GM12878 (cell line): ENCODE results near the gene SPRED2. TPM values are rescaled to one million over a fixed set of nuclear protein-coding genes. Genes with fewer than 3 reads are reported as not detected.

Experiments
- ATAC-seq: fragments of 200-7000 bp; cut with Tn5 transposase; 3 replicates; pipeline ENCODE4 v1.9.1; 2020; ENCODE audit warnings: mild to moderate bottlenecking, moderate library complexity
- BruUV-seq: library from RNA; stranded (reverse); fragments of 400-500 nt; replicated peaks from 2 replicates; lab custom pipeline; 2021; lab: Mats Ljungman, UMichigan
- CTCF ChIA-PET: fragments of 300-600 bp; sonication (Branson Sonifier 250); formaldehyde crosslinking; extraction: SDS; loops from one replicate; lab custom pipeline; 2021; ENCODE audit warnings: inconsistent platforms; lab: Yijun Ruan, JAX
- POLR2A ChIA-PET: fragments of 350-600 bp; formaldehyde crosslinking; extraction: SDS; loops from one replicate; lab custom pipeline; 2021; ENCODE audit warnings: inconsistent platforms; lab: Charles Lee
- RAD21 ChIA-PET: fragments of 300-600 bp; sonication (Branson Sonifier 250); formaldehyde crosslinking; loops from one replicate; lab custom pipeline; 2023; ENCODE audit warnings: antibody characterized with exemption; ENCODE audit not compliant: unreplicated experiment; lab: Charles Lee
- SMC1A ChIA-PET: fragments of 300-600 bp; sonication (Branson Sonifier 250); formaldehyde crosslinking; loops from one replicate; lab custom pipeline; 2023; ENCODE audit not compliant: unreplicated experiment, uncharacterized antibody; lab: Charles Lee
- DNase-seq: peaks from one replicate; pipeline ENCODE4 v3.0.0-alpha.2; 2011; ENCODE audit warnings: low read depth, low spot score
- FAIRE-seq: peaks from 3 replicates; lab custom pipeline; 2011; peaks lifted over from hg19 to GRCh38; lab: Jason Lieb, UNC
- H2AFZ ChIP-seq: 2 replicates; pipeline ENCODE4 v1.6.0; 2011; ENCODE audit warnings: low read depth, low read length, control low read depth; ENCODE audit not compliant: control insufficient read depth
- H3K27ac ChIP-seq: 2 replicates; pipeline ENCODE4 v1.5.1; 2011; ENCODE audit warnings: control low read depth; ENCODE audit not compliant: control insufficient read depth, insufficient read depth
- H3K27me3 ChIP-seq, 2 experiments: replicated peaks in 1 of 2; 2 replicates each; pipeline versions ENCODE4 v1.6.0 to v1.6.1; 2011; ENCODE audit warnings: low read length in 1 of 2; ENCODE audit not compliant: control insufficient read depth in 2 of 2, insufficient read depth in 2 of 2
- H3K36me3 ChIP-seq, 2 experiments: 2 replicates each; pipeline ENCODE4 v1.5.1; 2011; ENCODE audit warnings: low read length in 1 of 2; ENCODE audit not compliant: control insufficient read depth in 2 of 2, insufficient read depth in 2 of 2
- H3K4me1 ChIP-seq: 2 replicates; pipeline ENCODE4 v1.6.1; 2011; ENCODE audit warnings: mild to moderate bottlenecking, low read length, moderate library complexity, mixed read lengths; ENCODE audit not compliant: control insufficient read depth, insufficient read depth
- H3K4me2 ChIP-seq: 2 replicates; pipeline ENCODE4 v1.6.0; 2011; ENCODE audit warnings: control low read depth; ENCODE audit not compliant: control insufficient read depth, insufficient read depth
- H3K4me3 ChIP-seq: fragments of 200-600 bp; sonication (generic); 2 replicates; pipeline ENCODE4 v1.5.1; 2016
- H3K79me2 ChIP-seq: 2 replicates; pipeline ENCODE4 v1.6.0; 2011; ENCODE audit warnings: low read length; ENCODE audit not compliant: control insufficient read depth, insufficient read depth
- H3K9ac ChIP-seq: 2 replicates; pipeline ENCODE4 v1.8.0; 2011; ENCODE audit warnings: low read length, control low read depth, mixed read lengths; ENCODE audit not compliant: control insufficient read depth, insufficient read depth
- H3K9me3 ChIP-seq: replicated peaks from 3 replicates; pipeline ENCODE4 v1.5.1; 2011; ENCODE audit warnings: mild to moderate bottlenecking, low read length; ENCODE audit not compliant: control insufficient read depth, insufficient read depth
- H4K20me1 ChIP-seq: 2 replicates; pipeline ENCODE4 v1.6.0; 2011; ENCODE audit not compliant: control insufficient read depth, insufficient read depth
- CEBPB ChIP-seq, 2 experiments: fragments of 150-350 bp in 1 of 2; IDR thresholded peaks; 2 replicates each; pipeline ENCODE4 v1.6.1; 2012 to 2014; ENCODE audit warnings: low read depth in 2 of 2, low read length in 2 of 2, borderline replicate concordance in 1 of 2, inconsistent platforms in 1 of 2
- EED ChIP-seq: sonication (generic); IDR thresholded peaks from 2 replicates; pipeline ENCODE4 v1.6.1; 2016; ENCODE audit warnings: antibody characterized with exemption, low read depth
- FOS ChIP-seq: IDR thresholded peaks from 3 replicates; pipeline ENCODE4 v1.6.1; 2011; ENCODE audit warnings: borderline replicate concordance; ENCODE audit not compliant: insufficient read length; ENCODE audit errors: extremely low read depth
- KLF5 ChIP-seq: fragments of 450-650 bp; IDR thresholded peaks from 2 replicates; pipeline ENCODE4 v1.6.1; 2014; ENCODE audit warnings: mild to moderate bottlenecking; ENCODE audit not compliant: partially characterized antibody
- MEF2A ChIP-seq: IDR thresholded peaks from 2 replicates; pipeline ENCODE4 v1.6.1; 2011; ENCODE audit warnings: low read depth, mild to moderate bottlenecking, low read length, moderate library complexity; ENCODE audit not compliant: insufficient read depth
- SIX5 ChIP-seq: IDR thresholded peaks from 2 replicates; pipeline ENCODE4 v1.6.1; 2011; ENCODE audit warnings: mild to moderate bottlenecking, low read depth, low read length, moderate library complexity; ENCODE audit not compliant: severe bottlenecking
- SP1 ChIP-seq: IDR thresholded peaks from one replicate; pipeline ENCODE4 v1.6.1; 2011; ENCODE audit warnings: low read depth, low read length
- SUZ12 ChIP-seq: fragments of 200-600 bp; sonication (generic); IDR thresholded peaks from one replicate; pipeline ENCODE4 v1.6.1; 2018; ENCODE audit warnings: antibody characterized with exemption, mild to moderate bottlenecking; ENCODE audit not compliant: unreplicated experiment
- WGBS: methylation state at CpG from one replicate; pipeline ENCODE4 v1.1.6; 2016; ENCODE audit warnings: low lambda C conversion rate; ENCODE audit not compliant: insufficient replicate concordance, insufficient coverage; ENCODE audit errors: missing lambda C conversion rate; 5-methylcytosine and 5-hydroxymethylcytosine counted together
- in situ Hi-C: fragments of 300-500 bp; cut with MboI; formaldehyde crosslinking; loops from 9 replicates; pipeline ENCODE4 v1.14.3; 2018; ENCODE audit warnings: mixed read lengths
- intact Hi-C: fragments of 100-400 bp; cut with micrococcal nuclease; formaldehyde crosslinking; loops from one replicate; pipeline ENCODE4 v1.14.2; 2022; ENCODE audit not compliant: unreplicated experiment
- polyA plus RNA-seq, 11 experiments: library from polyadenylated mRNA; depleted of rRNA in 4 of 11; unstranded in 6 of 11; stranded (reverse) in 5 of 11; fragments of >200 nt; fragmentation: Nextera tagmentation in 4 of 11; fragmentation: Illumina TruSeq in 1 of 11; extraction: Ambion mirVana in 4 of 11; extraction: Trizol in 1 of 11; gene quantifications; 1 replicate in 1 of 11; 2 replicates in 10 of 11; pipeline versions ENCODE4 v1.2.1 to v1.2.3, GENCODE V29; 2011 to 2016; ENCODE audit warnings: inconsistent platforms in 2 of 11, missing spikeins in 2 of 11, low read depth in 1 of 11
- total RNA-seq, 4 experiments: library from RNA; depleted of rRNA in 3 of 4; stranded (reverse); fragments of >200 nt in 3 of 4; fragmentation: Illumina TruSeq in 1 of 4; extraction: Trizol in 1 of 4; gene quantifications; 2 replicates each; pipeline versions ENCODE4 v1.2.1 to v1.2.3, GENCODE V29; 2013 to 2021
- TF ChIP-seq, protein P1 (sequence below): IDR thresholded peaks from 2 replicates; pipeline ENCODE4 v1.6.1; 2011; ENCODE audit warnings: borderline replicate concordance, low read depth, mild to moderate bottlenecking, moderate library complexity, mixed read lengths, low read length; ENCODE audit not compliant: insufficient read depth; ENCODE audit errors: extremely low read length
- TF ChIP-seq, protein P2 (sequence below): fragments of 450-650 bp; IDR thresholded peaks from 2 replicates; pipeline ENCODE4 v1.6.1; 2016; ENCODE audit warnings: mild to moderate bottlenecking, moderate library complexity, borderline replicate concordance
- TF ChIP-seq, protein P3 (sequence below): fragments of 450-650 bp; conservative IDR thresholded peaks from 2 replicates; pipeline ENCODE4 v1.6.1; 2017; ENCODE audit warnings: mild to moderate bottlenecking, moderate library complexity
- TF ChIP-seq, protein P4 (sequence below): IDR thresholded peaks from 2 replicates; pipeline ENCODE4 v1.6.1; 2012; ENCODE audit warnings: mild to moderate bottlenecking, low read depth, low read length

Gene SPRED2
- total and polyA plus RNA-seq, 10 of the 15 experiments (the other 5 are each of a cell fraction or from before 2014, with no cell fraction given) = 3.0 to 23.9 (median 9.7) TPM

DNA sequence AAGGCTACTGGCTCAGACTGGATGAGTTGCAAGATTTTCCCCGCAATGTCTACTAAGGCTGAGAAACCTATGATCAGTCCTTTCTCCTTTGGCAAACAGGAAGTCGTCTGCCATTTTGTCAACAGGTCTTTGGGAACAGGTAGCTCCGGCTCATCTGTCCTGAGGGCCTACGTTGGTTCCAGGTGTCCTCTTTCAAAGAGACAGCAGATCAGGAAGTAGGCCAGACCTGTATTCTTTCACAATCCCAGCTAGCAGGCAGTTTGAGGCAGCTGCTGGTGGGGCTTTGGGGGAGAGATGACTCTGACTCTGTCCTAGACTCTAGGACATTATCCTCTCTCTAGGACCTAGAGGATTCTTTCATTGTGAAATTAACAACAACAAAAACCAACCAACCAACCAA, 106.1 kb downstream of the SPRED2 start (continued):
- TF ChIP-seq, protein P1, sequence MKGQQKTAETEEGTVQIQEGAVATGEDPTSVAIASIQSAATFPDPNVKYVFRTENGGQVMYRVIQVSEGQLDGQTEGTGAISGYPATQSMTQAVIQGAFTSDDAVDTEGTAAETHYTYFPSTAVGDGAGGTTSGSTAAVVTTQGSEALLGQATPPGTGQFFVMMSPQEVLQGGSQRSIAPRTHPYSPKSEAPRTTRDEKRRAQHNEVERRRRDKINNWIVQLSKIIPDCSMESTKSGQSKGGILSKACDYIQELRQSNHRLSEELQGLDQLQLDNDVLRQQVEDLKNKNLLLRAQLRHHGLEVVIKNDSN = no peak
- no peak for TF ChIP-seq FOS
- TF ChIP-seq, protein P2, sequence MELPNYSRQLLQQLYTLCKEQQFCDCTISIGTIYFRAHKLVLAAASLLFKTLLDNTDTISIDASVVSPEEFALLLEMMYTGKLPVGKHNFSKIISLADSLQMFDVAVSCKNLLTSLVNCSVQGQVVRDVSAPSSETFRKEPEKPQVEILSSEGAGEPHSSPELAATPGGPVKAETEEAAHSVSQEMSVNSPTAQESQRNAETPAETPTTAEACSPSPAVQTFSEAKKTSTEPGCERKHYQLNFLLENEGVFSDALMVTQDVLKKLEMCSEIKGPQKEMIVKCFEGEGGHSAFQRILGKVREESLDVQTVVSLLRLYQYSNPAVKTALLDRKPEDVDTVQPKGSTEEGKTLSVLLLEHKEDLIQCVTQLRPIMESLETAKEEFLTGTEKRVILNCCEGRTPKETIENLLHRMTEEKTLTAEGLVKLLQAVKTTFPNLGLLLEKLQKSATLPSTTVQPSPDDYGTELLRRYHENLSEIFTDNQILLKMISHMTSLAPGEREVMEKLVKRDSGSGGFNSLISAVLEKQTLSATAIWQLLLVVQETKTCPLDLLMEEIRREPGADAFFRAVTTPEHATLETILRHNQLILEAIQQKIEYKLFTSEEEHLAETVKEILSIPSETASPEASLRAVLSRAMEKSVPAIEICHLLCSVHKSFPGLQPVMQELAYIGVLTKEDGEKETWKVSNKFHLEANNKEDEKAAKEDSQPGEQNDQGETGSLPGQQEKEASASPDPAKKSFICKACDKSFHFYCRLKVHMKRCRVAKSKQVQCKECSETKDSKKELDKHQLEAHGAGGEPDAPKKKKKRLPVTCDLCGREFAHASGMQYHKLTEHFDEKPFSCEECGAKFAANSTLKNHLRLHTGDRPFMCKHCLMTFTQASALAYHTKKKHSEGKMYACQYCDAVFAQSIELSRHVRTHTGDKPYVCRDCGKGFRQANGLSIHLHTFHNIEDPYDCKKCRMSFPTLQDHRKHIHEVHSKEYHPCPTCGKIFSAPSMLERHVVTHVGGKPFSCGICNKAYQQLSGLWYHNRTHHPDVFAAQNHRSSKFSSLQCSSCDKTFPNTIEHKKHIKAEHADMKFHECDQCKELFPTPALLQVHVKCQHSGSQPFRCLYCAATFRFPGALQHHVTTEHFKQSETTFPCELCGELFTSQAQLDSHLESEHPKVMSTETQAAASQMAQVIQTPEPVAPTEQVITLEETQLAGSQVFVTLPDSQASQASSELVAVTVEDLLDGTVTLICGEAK = no peak

DNA sequence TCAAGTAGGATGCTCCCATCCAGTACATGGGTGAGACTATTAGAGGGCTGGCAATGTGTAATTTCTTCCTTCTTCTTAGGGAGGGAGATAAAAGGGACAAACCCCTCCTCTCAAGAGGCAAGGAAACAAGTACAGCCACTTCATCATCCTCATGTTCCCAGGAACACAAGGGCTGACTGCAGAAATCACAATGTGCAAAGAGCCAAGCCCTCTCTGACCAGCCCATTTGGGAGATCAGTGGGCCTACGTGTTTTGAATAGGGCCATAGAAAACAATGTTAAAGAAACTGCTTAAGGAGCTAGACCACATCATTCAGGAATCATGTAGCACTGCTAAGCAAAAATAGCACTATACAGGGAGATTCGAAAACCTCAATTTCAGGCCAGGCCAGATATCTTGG, 107.3 kb downstream of the SPRED2 start:
- ChIA-PET CTCF (no interaction called here), RAD21 (interaction anchor here (0.8 kb wide), 1 partner anchor 31 kb away, joined by 3 read pairs; no protein-coding TSS in a partner anchor), SMC1A (interaction anchor here (1.5 to 2.7 kb wide), 6 partner anchors 8 to 64 kb away, joined by 3 to 10 read pairs (median 4); no protein-coding TSS in a partner anchor), POLR2A (no interaction called here)
- DNase-seq (no peak), ATAC-seq (no peak), FAIRE-seq (no peak)
- intact Hi-C loops (no loop called here), in situ Hi-C loops (no loop called here)
- H3K4me1 ChIP-seq = peaks cover 28% of the 10 kb centered on the region
- no peak overlapping the region for H3K4me3 ChIP-seq
- 0 out of 4 replicates have a peak, but pooled peaks cover 0 to 2% of the 10 kb centered on the region in 2 experiments for H3K36me3 ChIP-seq
- no peak overlapping the region for H3K27ac ChIP-seq
- 45% methylated on average over 2 of the region's 2 CpGs for WGBS
- H3K9ac ChIP-seq = no peak overlapping the region
- H3K4me2 ChIP-seq = no peak overlapping the region
- BruUV-seq = no TSS peak
- no peak overlapping the region for H2AFZ ChIP-seq
- H3K79me2 ChIP-seq = no peaks in the 10 kb centered on the region
- H4K20me1 ChIP-seq = no peaks in the 10 kb centered on the region
- no peaks in the 10 kb centered on the region for H3K27me3 ChIP-seq
- H3K9me3 ChIP-seq = no peaks in the 10 kb centered on the region; the same call in 2 of the 3 replicates
- TF ChIP-seq EED (no peak), CEBPB (IDR thresholded peaks at IDR 0.05; ENCODE audit: borderline replicate concordance in 1 of 2, low read depth in 2 of 2, low read length in 2 of 2) (no peak), SUZ12 (no peak), KLF5 (no peak), SIX5 (no peak), MEF2A (no peak), SP1 (no peak)
- TF ChIP-seq, protein P3, sequence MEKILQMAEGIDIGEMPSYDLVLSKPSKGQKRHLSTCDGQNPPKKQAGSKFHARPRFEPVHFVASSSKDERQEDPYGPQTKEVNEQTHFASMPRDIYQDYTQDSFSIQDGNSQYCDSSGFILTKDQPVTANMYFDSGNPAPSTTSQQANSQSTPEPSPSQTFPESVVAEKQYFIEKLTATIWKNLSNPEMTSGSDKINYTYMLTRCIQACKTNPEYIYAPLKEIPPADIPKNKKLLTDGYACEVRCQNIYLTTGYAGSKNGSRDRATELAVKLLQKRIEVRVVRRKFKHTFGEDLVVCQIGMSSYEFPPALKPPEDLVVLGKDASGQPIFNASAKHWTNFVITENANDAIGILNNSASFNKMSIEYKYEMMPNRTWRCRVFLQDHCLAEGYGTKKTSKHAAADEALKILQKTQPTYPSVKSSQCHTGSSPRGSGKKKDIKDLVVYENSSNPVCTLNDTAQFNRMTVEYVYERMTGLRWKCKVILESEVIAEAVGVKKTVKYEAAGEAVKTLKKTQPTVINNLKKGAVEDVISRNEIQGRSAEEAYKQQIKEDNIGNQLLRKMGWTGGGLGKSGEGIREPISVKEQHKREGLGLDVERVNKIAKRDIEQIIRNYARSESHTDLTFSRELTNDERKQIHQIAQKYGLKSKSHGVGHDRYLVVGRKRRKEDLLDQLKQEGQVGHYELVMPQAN = no peak
- TF ChIP-seq, protein P4, sequence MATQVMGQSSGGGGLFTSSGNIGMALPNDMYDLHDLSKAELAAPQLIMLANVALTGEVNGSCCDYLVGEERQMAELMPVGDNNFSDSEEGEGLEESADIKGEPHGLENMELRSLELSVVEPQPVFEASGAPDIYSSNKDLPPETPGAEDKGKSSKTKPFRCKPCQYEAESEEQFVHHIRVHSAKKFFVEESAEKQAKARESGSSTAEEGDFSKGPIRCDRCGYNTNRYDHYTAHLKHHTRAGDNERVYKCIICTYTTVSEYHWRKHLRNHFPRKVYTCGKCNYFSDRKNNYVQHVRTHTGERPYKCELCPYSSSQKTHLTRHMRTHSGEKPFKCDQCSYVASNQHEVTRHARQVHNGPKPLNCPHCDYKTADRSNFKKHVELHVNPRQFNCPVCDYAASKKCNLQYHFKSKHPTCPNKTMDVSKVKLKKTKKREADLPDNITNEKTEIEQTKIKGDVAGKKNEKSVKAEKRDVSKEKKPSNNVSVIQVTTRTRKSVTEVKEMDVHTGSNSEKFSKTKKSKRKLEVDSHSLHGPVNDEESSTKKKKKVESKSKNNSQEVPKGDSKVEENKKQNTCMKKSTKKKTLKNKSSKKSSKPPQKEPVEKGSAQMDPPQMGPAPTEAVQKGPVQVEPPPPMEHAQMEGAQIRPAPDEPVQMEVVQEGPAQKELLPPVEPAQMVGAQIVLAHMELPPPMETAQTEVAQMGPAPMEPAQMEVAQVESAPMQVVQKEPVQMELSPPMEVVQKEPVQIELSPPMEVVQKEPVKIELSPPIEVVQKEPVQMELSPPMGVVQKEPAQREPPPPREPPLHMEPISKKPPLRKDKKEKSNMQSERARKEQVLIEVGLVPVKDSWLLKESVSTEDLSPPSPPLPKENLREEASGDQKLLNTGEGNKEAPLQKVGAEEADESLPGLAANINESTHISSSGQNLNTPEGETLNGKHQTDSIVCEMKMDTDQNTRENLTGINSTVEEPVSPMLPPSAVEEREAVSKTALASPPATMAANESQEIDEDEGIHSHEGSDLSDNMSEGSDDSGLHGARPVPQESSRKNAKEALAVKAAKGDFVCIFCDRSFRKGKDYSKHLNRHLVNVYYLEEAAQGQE = no peak
